GM23338 (cell line): ENCODE measurements around the gene COL4A1. TPM values are rescaled to one million over a fixed set of nuclear protein-coding genes. Genes with fewer than 3 reads are reported as not detected.

Experiments used
- ATAC-seq: fragments of 200-7000 bp; cut with Tn5 transposase; 3 replicates; pipeline ENCODE4 v1.9.1; 2020
- DNase-seq: peaks from one replicate; pipeline ENCODE4 v3.0.0-alpha.2; 2015; ENCODE audit warnings: low spot score
- H2AFZ ChIP-seq: fragments of 200-600 bp; sonication (generic); 2 replicates; pipeline ENCODE4 v1.8.0; 2016; ENCODE audit warnings: antibody characterized with exemption, mild to moderate bottlenecking, moderate library complexity
- H3F3A ChIP-seq: fragments of 200-600 bp; sonication (generic); replicated peaks from 2 replicates; pipeline ENCODE4 v1.8.0; 2017; ENCODE audit warnings: antibody characterized with exemption, mixed run types, low read depth
- H3K27ac ChIP-seq: fragments of 200-600 bp; sonication (generic); 2 replicates; pipeline ENCODE4 v1.6.1; 2016; ENCODE audit warnings: low read depth
- H3K27me3 ChIP-seq: fragments of 200-600 bp; sonication (generic); 2 replicates; pipeline ENCODE4 v1.8.0; 2016; ENCODE audit warnings: mild to moderate bottlenecking, mixed run types, moderate library complexity; ENCODE audit not compliant: insufficient read depth
- H3K36me3 ChIP-seq: fragments of 200-600 bp; sonication (generic); 2 replicates; pipeline ENCODE4 v1.8.0; 2016; ENCODE audit warnings: mild to moderate bottlenecking; ENCODE audit not compliant: insufficient read depth
- H3K4me1 ChIP-seq: fragments of 200-600 bp; sonication (generic); 2 replicates; pipeline ENCODE4 v1.8.0; 2016; ENCODE audit warnings: mild to moderate bottlenecking, moderate library complexity; ENCODE audit not compliant: insufficient read depth
- H3K4me2 ChIP-seq: fragments of 200-600 bp; sonication (generic); 2 replicates; pipeline ENCODE4 v1.7.1; 2017; ENCODE audit warnings: mixed run types
- H3K4me3 ChIP-seq: fragments of 200-600 bp; sonication (generic); 2 replicates; pipeline ENCODE4 v1.6.1; 2016; ENCODE audit warnings: mixed run types
- H3K79me2 ChIP-seq: fragments of 200-600 bp; sonication (generic); replicated peaks from 2 replicates; pipeline ENCODE4 v1.8.0; 2017; ENCODE audit warnings: mild to moderate bottlenecking; ENCODE audit not compliant: insufficient read depth
- H3K9me2 ChIP-seq: fragments of 200-600 bp; sonication (generic); 2 replicates; pipeline ENCODE4 v1.8.0; 2017; ENCODE audit not compliant: insufficient read depth
- H4K20me1 ChIP-seq: fragments of 200-600 bp; sonication (generic); replicated peaks from 2 replicates; pipeline ENCODE4 v1.8.0; 2017; ENCODE audit warnings: mild to moderate bottlenecking; ENCODE audit not compliant: insufficient read depth
- H3K27ac Mint-ChIP-seq: 2 replicates; pipeline ENCODE4 v1.8.0; 2020; ENCODE audit warnings: inconsistent platforms, mild to moderate bottlenecking, moderate library complexity, mixed read lengths
- H3K27me3 Mint-ChIP-seq: 3 replicates; pipeline ENCODE4 v1.8.0; 2022; ENCODE audit warnings: low read depth, mild to moderate bottlenecking, moderate library complexity, mixed read lengths, inconsistent platforms; ENCODE audit not compliant: insufficient read depth, poor library complexity
- H3K36me3 Mint-ChIP-seq: 3 replicates; pipeline ENCODE4 v1.8.0; 2021; ENCODE audit warnings: low read depth, mild to moderate bottlenecking, inconsistent platforms, moderate library complexity, mixed read lengths
- H3K4me1 Mint-ChIP-seq: 3 replicates; pipeline ENCODE4 v1.8.0; 2020; ENCODE audit warnings: mild to moderate bottlenecking, inconsistent platforms, mixed read lengths
- H3K4me3 Mint-ChIP-seq: 3 replicates; pipeline ENCODE4 v1.8.0; 2021; ENCODE audit warnings: moderate library complexity, mild to moderate bottlenecking, inconsistent platforms, mixed read lengths
- H3K9me3 Mint-ChIP-seq: 3 replicates; pipeline ENCODE4 v1.8.0; 2020; ENCODE audit warnings: moderate library complexity, mild to moderate bottlenecking, inconsistent platforms, mixed read lengths
- ETS1 ChIP-seq: IDR thresholded peaks from 2 replicates; pipeline ENCODE4 v1.6.1; 2016; ENCODE audit warnings: antibody characterized with exemption
- EZH2 ChIP-seq: fragments of 200-600 bp; sonication (generic); IDR thresholded peaks from one replicate; pipeline ENCODE4 v1.8.0; 2017; ENCODE audit warnings: antibody characterized with exemption, mild to moderate bottlenecking, low read depth; ENCODE audit not compliant: unreplicated experiment
- EZH2phosphoT487 ChIP-seq: fragments of 200-600 bp; sonication (generic); IDR thresholded peaks from one replicate; pipeline ENCODE4 v1.8.1; 2018; ENCODE audit warnings: antibody characterized with exemption; ENCODE audit not compliant: unreplicated experiment
- JUNB ChIP-seq: IDR thresholded peaks from one replicate; pipeline ENCODE4 v1.6.1; 2016; ENCODE audit warnings: antibody characterized with exemption; ENCODE audit not compliant: unreplicated experiment
- NANOG ChIP-seq: IDR thresholded peaks from 2 replicates; pipeline ENCODE4 v1.6.1; 2016; ENCODE audit warnings: antibody characterized with exemption, borderline replicate concordance
- POLR2AphosphoS5 ChIP-seq: IDR thresholded peaks from 2 replicates; pipeline ENCODE4 v1.6.1; 2016; ENCODE audit warnings: antibody characterized with exemption, low read depth
- STAT1 ChIP-seq: IDR thresholded peaks from one replicate; pipeline ENCODE4 v1.6.1; 2016; ENCODE audit warnings: antibody characterized with exemption; ENCODE audit not compliant: unreplicated experiment
- ZNF114 ChIP-seq: fragments of 250-450 bp; sonication (Bioruptor Pico); IDR thresholded peaks from 2 replicates; pipeline ENCODE4 v1.5.0; 2020; ENCODE audit warnings: mild to moderate bottlenecking, moderate library complexity
- ZNF331 ChIP-seq: fragments of 250-450 bp; sonication (Bioruptor Pico); IDR thresholded peaks from 2 replicates; pipeline ENCODE4 v1.5.0; 2020; ENCODE audit warnings: low read depth, mild to moderate bottlenecking, moderate library complexity
- polyA plus RNA-seq: library from polyadenylated mRNA; unstranded; fragments of >200 nt; fragmentation: Nextera tagmentation; extraction: Ambion mirVana; gene quantifications from 2 replicates; pipeline ENCODE4 v1.2.1, GENCODE V29; 2016
- total RNA-seq: library from RNA; depleted of rRNA; stranded (reverse); fragments of >200 nt; shearing (Covaris generic); gene quantifications from 2 replicates; pipeline ENCODE4 v1.2.3, GENCODE V29; 2014
- TF ChIP-seq, protein P1 (sequence below): fragments of 250-450 bp; sonication (Bioruptor Pico); IDR thresholded peaks from 2 replicates; pipeline ENCODE4 v1.5.0; 2020; ENCODE audit warnings: mild to moderate bottlenecking, moderate library complexity
- TF ChIP-seq, protein P2 (sequence below): IDR thresholded peaks from one replicate; pipeline ENCODE4 v1.6.1; 2018; ENCODE audit warnings: antibody characterized with exemption; ENCODE audit not compliant: unreplicated experiment
- TF ChIP-seq, protein P3 (sequence below), 2 experiments: fragments of 200-600 bp in 1 of 2; sonication (generic) in 1 of 2; conservative IDR thresholded peaks; 2 replicates each; pipeline versions ENCODE4 v1.5.1 to v1.6.1; 2016 to 2017; ENCODE audit warnings: antibody characterized with exemption in 2 of 2, low read depth in 2 of 2, mild to moderate bottlenecking in 2 of 2, moderate library complexity in 1 of 2

Gene COL4A1
- total and polyA plus RNA-seq, 2 experiments from 2014 or later, result 39.1 to 110 TPM

DNA sequence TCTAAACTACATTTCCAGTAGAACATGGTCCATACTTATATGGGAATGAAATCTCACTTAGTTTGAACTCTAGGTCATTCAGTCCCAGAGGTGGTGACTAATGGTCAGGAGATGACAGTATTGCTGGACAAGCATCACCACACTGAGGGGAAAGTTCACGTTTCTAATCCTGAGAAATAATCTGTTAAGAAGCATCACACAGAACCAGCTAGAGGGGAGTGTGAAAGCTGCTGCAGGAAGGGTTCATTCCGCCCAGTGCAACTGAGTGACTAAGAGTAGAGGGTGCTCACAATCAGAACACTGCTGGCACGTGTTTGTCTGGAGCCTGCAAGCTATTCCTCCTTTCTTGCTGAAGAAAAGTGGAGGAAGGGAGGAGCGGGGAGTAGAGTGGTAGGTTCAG lies 2.7 kb downstream of the COL4A1 start (continued):
- TF ChIP-seq EZH2, result no peak
- no peak for TF ChIP-seq ETS1
- no peak for TF ChIP-seq JUNB

DNA sequence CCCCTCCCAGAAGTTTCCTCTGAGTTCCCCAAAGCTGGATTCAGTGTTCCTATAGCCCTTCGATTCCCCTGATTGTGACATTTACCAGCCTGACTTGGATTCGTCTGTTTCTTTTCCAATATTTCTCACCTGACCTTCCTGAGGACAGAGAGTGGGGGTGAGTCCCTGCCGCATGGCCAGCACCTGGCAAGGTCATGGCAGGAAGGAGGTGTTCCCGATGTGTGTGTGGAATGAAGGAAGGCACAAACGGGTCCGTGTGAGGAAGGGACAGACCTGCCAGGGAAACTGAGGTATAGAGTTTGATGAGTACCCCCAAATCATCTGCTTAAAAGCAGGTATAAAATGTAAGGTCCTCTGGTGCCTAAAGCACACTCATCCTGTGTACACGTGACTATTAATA lies 3.3 kb downstream of the COL4A1 start:
- Histone ChIP-seq H3K27me3 (peaks cover 27% of the 10 kb centered on the region), H3K27ac (no peak overlapping the region), H3K4me2 (no peak overlapping the region), H2AFZ (no peak overlapping the region), H3K4me1 (peaks cover 39% of the 10 kb centered on the region), H3K79me2 (peaks cover 50% of the 10 kb centered on the region), H3F3A (0 out of 2 replicates have a peak, but pooled peaks cover 5% of the 10 kb centered on the region), H3K36me3 (no peaks in the 10 kb centered on the region), H4K20me1 (no peaks in the 10 kb centered on the region; the same call in 1 of the 2 replicates), H3K9me2 (no peaks in the 10 kb centered on the region; the same call in 1 of the 2 replicates), H3K4me3 (no peak overlapping the region)
- Mint-ChIP-seq H3K27ac (no peak overlapping the region), H3K36me3 (no peaks in the 10 kb centered on the region; the same call in 1 of the 3 replicates), H3K9me3 (peaks cover 3% of the 10 kb centered on the region; the same call in 1 of the 3 replicates), H3K27me3 (peaks cover 20% of the 10 kb centered on the region), H3K4me3 (no peak overlapping the region), H3K4me1 (peaks cover 41% of the 10 kb centered on the region)
- no peak for ATAC-seq
- DNase-seq, result no peak
- TF ChIP-seq EZH2phosphoT487, result no peak
- TF ChIP-seq, protein P1, sequence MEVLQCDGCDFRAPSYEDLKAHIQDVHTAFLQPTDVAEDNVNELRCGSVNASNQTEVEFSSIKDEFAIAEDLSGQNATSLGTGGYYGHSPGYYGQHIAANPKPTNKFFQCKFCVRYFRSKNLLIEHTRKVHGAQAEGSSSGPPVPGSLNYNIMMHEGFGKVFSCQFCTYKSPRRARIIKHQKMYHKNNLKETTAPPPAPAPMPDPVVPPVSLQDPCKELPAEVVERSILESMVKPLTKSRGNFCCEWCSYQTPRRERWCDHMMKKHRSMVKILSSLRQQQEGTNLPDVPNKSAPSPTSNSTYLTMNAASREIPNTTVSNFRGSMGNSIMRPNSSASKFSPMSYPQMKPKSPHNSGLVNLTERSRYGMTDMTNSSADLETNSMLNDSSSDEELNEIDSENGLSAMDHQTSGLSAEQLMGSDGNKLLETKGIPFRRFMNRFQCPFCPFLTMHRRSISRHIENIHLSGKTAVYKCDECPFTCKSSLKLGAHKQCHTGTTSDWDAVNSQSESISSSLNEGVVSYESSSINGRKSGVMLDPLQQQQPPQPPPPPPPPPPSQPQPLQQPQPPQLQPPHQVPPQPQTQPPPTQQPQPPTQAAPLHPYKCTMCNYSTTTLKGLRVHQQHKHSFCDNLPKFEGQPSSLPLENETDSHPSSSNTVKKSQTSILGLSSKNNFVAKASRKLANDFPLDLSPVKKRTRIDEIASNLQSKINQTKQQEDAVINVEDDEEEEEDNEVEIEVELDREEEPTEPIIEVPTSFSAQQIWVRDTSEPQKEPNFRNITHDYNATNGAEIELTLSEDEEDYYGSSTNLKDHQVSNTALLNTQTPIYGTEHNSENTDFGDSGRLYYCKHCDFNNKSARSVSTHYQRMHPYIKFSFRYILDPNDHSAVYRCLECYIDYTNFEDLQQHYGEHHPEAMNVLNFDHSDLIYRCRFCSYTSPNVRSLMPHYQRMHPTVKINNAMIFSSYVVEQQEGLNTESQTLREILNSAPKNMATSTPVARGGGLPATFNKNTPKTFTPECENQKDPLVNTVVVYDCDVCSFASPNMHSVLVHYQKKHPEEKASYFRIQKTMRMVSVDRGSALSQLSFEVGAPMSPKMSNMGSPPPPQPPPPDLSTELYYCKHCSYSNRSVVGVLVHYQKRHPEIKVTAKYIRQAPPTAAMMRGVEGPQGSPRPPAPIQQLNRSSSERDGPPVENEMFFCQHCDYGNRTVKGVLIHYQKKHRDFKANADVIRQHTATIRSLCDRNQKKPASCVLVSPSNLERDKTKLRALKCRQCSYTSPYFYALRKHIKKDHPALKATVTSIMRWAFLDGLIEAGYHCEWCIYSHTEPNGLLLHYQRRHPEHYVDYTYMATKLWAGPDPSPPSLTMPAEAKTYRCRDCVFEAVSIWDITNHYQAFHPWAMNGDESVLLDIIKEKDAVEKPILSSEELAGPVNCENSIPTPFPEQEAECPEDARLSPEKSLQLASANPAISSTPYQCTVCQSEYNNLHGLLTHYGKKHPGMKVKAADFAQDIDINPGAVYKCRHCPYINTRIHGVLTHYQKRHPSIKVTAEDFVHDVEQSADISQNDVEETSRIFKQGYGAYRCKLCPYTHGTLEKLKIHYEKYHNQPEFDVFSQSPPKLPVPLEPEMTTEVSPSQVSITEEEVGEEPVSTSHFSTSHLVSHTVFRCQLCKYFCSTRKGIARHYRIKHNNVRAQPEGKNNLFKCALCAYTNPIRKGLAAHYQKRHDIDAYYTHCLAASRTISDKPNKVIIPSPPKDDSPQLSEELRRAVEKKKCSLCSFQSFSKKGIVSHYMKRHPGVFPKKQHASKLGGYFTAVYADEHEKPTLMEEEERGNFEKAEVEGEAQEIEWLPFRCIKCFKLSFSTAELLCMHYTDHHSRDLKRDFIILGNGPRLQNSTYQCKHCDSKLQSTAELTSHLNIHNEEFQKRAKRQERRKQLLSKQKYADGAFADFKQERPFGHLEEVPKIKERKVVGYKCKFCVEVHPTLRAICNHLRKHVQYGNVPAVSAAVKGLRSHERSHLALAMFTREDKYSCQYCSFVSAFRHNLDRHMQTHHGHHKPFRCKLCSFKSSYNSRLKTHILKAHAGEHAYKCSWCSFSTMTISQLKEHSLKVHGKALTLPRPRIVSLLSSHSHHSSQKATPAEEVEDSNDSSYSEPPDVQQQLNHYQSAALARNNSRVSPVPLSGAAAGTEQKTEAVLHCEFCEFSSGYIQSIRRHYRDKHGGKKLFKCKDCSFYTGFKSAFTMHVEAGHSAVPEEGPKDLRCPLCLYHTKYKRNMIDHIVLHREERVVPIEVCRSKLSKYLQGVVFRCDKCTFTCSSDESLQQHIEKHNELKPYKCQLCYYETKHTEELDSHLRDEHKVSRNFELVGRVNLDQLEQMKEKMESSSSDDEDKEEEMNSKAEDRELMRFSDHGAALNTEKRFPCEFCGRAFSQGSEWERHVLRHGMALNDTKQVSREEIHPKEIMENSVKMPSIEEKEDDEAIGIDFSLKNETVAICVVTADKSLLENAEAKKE (CRISPR knock-in tag), result no peak
- TF ChIP-seq ZNF331 (CRISPR knock-in tag), result no peak
- no peak for TF ChIP-seq POLR2AphosphoS5
- TF ChIP-seq, protein P2, sequence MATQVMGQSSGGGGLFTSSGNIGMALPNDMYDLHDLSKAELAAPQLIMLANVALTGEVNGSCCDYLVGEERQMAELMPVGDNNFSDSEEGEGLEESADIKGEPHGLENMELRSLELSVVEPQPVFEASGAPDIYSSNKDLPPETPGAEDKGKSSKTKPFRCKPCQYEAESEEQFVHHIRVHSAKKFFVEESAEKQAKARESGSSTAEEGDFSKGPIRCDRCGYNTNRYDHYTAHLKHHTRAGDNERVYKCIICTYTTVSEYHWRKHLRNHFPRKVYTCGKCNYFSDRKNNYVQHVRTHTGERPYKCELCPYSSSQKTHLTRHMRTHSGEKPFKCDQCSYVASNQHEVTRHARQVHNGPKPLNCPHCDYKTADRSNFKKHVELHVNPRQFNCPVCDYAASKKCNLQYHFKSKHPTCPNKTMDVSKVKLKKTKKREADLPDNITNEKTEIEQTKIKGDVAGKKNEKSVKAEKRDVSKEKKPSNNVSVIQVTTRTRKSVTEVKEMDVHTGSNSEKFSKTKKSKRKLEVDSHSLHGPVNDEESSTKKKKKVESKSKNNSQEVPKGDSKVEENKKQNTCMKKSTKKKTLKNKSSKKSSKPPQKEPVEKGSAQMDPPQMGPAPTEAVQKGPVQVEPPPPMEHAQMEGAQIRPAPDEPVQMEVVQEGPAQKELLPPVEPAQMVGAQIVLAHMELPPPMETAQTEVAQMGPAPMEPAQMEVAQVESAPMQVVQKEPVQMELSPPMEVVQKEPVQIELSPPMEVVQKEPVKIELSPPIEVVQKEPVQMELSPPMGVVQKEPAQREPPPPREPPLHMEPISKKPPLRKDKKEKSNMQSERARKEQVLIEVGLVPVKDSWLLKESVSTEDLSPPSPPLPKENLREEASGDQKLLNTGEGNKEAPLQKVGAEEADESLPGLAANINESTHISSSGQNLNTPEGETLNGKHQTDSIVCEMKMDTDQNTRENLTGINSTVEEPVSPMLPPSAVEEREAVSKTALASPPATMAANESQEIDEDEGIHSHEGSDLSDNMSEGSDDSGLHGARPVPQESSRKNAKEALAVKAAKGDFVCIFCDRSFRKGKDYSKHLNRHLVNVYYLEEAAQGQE, result no peak
- TF ChIP-seq STAT1, result no peak
- TF ChIP-seq JUNB, result no peak
- no peak for TF ChIP-seq NANOG
- no peak for TF ChIP-seq EZH2
- TF ChIP-seq, protein P3, sequence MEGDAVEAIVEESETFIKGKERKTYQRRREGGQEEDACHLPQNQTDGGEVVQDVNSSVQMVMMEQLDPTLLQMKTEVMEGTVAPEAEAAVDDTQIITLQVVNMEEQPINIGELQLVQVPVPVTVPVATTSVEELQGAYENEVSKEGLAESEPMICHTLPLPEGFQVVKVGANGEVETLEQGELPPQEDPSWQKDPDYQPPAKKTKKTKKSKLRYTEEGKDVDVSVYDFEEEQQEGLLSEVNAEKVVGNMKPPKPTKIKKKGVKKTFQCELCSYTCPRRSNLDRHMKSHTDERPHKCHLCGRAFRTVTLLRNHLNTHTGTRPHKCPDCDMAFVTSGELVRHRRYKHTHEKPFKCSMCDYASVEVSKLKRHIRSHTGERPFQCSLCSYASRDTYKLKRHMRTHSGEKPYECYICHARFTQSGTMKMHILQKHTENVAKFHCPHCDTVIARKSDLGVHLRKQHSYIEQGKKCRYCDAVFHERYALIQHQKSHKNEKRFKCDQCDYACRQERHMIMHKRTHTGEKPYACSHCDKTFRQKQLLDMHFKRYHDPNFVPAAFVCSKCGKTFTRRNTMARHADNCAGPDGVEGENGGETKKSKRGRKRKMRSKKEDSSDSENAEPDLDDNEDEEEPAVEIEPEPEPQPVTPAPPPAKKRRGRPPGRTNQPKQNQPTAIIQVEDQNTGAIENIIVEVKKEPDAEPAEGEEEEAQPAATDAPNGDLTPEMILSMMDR (conservative IDR thresholded peaks at IDR 0.05; ENCODE audit: low read depth in 2 of 2), result no peak
- TF ChIP-seq ZNF114, result no peak
